Fibroblast of lung (primary cell): ENCODE measurements around the gene SLC34A3. TPM values are rescaled to one million over a fixed set of nuclear protein-coding genes. Genes with fewer than 3 reads are reported as not detected.

Experiments used
- DNase-seq, 2 donors: peaks; one replicate each; pipeline versions ENCODE4 v3.0.0 to v3.0.0-alpha.2; 2010; ENCODE audit warnings: low read depth in 2 of 2
- H2AFZ ChIP-seq: 2 replicates; pipeline ENCODE4 v1.5.1; 2012; ENCODE audit warnings: low read length, control low read depth, inconsistent platforms
- H3K27ac ChIP-seq: 2 replicates; pipeline ENCODE4 v1.5.1; 2011; ENCODE audit warnings: low read length, control low read depth; ENCODE audit not compliant: insufficient read depth
- H3K27me3 ChIP-seq: 2 replicates; pipeline ENCODE4 v1.5.1; 2011; ENCODE audit warnings: mild to moderate bottlenecking, low read length; ENCODE audit not compliant: control insufficient read depth, insufficient read depth
- H3K36me3 ChIP-seq: 2 replicates; pipeline ENCODE4 v1.5.1; 2011; ENCODE audit warnings: low read length; ENCODE audit not compliant: control insufficient read depth, insufficient read depth
- H3K4me1 ChIP-seq: 2 replicates; pipeline ENCODE4 v1.5.1; 2011; ENCODE audit warnings: low read length; ENCODE audit not compliant: control insufficient read depth, insufficient read depth; ENCODE audit errors: extremely low read depth
- H3K4me2 ChIP-seq: 2 replicates; pipeline ENCODE4 v1.5.1; 2011; ENCODE audit warnings: low read length, control low read depth; ENCODE audit not compliant: insufficient read depth; ENCODE audit errors: extremely low read depth
- H3K4me3 ChIP-seq, 4 experiments: fragments of 200-600 bp in 1 of 4; sonication (generic) in 1 of 4; replicated peaks in 1 of 4; 2 replicates each; pipeline ENCODE4 v1.5.1; 2011 to 2016; ENCODE audit warnings: low read length in 4 of 4, low read depth in 3 of 4, mild to moderate bottlenecking in 3 of 4, control low read depth in 2 of 4, inconsistent platforms in 1 of 4, mixed read lengths in 1 of 4; ENCODE audit not compliant: insufficient read depth in 1 of 4; ENCODE audit errors: control extremely low read depth in 1 of 4
- H3K79me2 ChIP-seq: 2 replicates; pipeline ENCODE4 v1.5.1; 2012; ENCODE audit warnings: mild to moderate bottlenecking, low read length, inconsistent platforms; ENCODE audit not compliant: control insufficient read depth, insufficient read depth
- H3K9ac ChIP-seq: 2 replicates; pipeline ENCODE4 v1.5.1; 2011; ENCODE audit warnings: mild to moderate bottlenecking, low read length, control low read depth; ENCODE audit not compliant: insufficient read depth
- H3K9me3 ChIP-seq: 2 replicates; pipeline ENCODE4 v1.5.1; 2012; ENCODE audit warnings: low read depth, low read length; ENCODE audit not compliant: control insufficient read depth, insufficient read depth
- H4K20me1 ChIP-seq: 2 replicates; pipeline ENCODE4 v1.5.1; 2011; ENCODE audit warnings: low read length; ENCODE audit not compliant: control insufficient read depth, insufficient read depth; ENCODE audit errors: extremely low read depth
- EZH2 ChIP-seq: IDR thresholded peaks from 2 replicates; pipeline ENCODE4 v1.5.1; 2012; ENCODE audit warnings: low read length, control low read depth, mild to moderate bottlenecking; ENCODE audit errors: missing control alignments
- polyA plus RNA-seq, 2 donors: library from polyadenylated mRNA; depleted of rRNA in 1 of 2; stranded (reverse) in 1 of 2; unstranded in 1 of 2; fragments of >200 nt; gene quantifications; 2 replicates each; pipeline ENCODE4 v1.2.1, GENCODE V29; 2011 to 2012; ENCODE audit warnings: missing spikeins in 1 of 2
- total RNA-seq: library from RNA; depleted of rRNA; stranded (reverse); fragments of >200 nt; gene quantifications from 2 replicates; pipeline ENCODE4 v1.2.1, GENCODE V29; 2014
- TF ChIP-seq, protein P1 (sequence below), 2 donors: IDR thresholded peaks in 1 of 2; conservative IDR thresholded peaks in 1 of 2; 1 replicate in 1 of 2; 2 replicates in 1 of 2; pipeline ENCODE4 v1.5.1; 2011 to 2012; ENCODE audit warnings: low read length in 2 of 2, control low read depth in 1 of 2, inconsistent platforms in 1 of 2, low read depth in 1 of 2, mild to moderate bottlenecking in 1 of 2

Gene SLC34A3
- total and polyA plus RNA-seq, 2 donors (not counting 1 experiment from before 2014, with no cell fraction given), result not detected

GRCh38 chr9:137264067-137264466 lies 33.4 kb downstream of the SLC34A3 start:
- H3K27ac ChIP-seq, result no peak overlapping the region
- no peak overlapping the region for H2AFZ ChIP-seq
- TF ChIP-seq EZH2, result no peak
- TF ChIP-seq, protein P1, sequence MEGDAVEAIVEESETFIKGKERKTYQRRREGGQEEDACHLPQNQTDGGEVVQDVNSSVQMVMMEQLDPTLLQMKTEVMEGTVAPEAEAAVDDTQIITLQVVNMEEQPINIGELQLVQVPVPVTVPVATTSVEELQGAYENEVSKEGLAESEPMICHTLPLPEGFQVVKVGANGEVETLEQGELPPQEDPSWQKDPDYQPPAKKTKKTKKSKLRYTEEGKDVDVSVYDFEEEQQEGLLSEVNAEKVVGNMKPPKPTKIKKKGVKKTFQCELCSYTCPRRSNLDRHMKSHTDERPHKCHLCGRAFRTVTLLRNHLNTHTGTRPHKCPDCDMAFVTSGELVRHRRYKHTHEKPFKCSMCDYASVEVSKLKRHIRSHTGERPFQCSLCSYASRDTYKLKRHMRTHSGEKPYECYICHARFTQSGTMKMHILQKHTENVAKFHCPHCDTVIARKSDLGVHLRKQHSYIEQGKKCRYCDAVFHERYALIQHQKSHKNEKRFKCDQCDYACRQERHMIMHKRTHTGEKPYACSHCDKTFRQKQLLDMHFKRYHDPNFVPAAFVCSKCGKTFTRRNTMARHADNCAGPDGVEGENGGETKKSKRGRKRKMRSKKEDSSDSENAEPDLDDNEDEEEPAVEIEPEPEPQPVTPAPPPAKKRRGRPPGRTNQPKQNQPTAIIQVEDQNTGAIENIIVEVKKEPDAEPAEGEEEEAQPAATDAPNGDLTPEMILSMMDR (conservative IDR thresholded peaks at IDR 0.05 in 1 of 2, IDR thresholded peaks at IDR 0.05 in 1 of 2; ENCODE audit: low read depth in 1 of 2, low read length in 2 of 2), result no peak
- H3K9ac ChIP-seq, result no peak overlapping the region
- no peak overlapping the region for H3K4me2 ChIP-seq
- no peaks in the 10 kb centered on the region for H3K27me3 ChIP-seq
- no peaks in the 10 kb centered on the region for H3K9me3 ChIP-seq
- no peaks in the 10 kb centered on the region for H4K20me1 ChIP-seq
- no peak overlapping the region for H3K4me3 ChIP-seq
- peaks cover 2% of the 10 kb centered on the region for H3K79me2 ChIP-seq
- H3K36me3 ChIP-seq, result peaks cover 29% of the 10 kb centered on the region
- DNase-seq, result no peak
- H3K4me1 ChIP-seq, result peaks cover 6% of the 10 kb centered on the region

DNA sequence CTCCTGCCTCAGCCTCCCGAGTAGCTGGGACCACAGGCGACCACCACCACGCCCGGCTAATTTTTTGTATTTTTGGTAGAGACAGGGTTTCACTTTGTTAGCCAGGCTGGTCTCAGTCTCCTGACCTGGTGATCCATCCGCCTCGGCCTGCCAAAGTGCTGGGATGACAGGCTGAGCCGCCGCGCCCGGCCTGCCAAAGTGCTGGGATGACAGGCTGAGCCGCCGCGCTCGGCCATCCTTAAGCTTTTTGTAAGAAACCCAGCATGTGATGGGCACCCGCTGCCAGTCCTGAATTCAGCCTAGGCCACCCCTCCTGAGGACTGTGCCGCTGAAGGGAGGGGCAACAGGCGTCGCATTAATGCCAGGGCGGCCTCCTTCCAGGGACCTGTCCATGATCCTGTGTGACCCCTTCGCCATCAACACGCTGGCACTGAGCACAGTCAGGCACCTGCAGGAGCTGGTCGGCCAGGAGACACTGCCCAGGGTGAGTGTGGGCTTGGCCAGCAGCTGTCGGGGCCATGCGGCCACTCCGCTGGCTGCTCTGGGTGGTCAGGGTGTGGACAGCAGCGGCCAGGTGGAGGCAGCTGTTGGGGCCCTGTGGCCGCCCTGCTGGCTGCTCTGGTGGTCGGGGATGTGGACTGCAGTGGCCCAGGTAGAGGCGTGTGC lies 34.9 kb downstream of the SLC34A3 start:
- no peak overlapping the region for H2AFZ ChIP-seq
- H3K27ac ChIP-seq, result no peak overlapping the region
- TF ChIP-seq, protein P1 (conservative IDR thresholded peaks at IDR 0.05 in 1 of 2, IDR thresholded peaks at IDR 0.05 in 1 of 2; ENCODE audit: low read depth in 1 of 2, low read length in 2 of 2), result no peak
- no peak for TF ChIP-seq EZH2
- peaks cover 11% of the 10 kb centered on the region for H3K4me1 ChIP-seq
- no peak overlapping the region for H3K4me3 ChIP-seq
- no peak for DNase-seq
- peaks cover 30% of the 10 kb centered on the region for H3K36me3 ChIP-seq
- H3K9ac ChIP-seq, result no peak overlapping the region
- no peaks in the 10 kb centered on the region for H3K79me2 ChIP-seq
- no peaks in the 10 kb centered on the region for H3K27me3 ChIP-seq
- no peak overlapping the region for H3K4me2 ChIP-seq
- no peaks in the 10 kb centered on the region for H4K20me1 ChIP-seq
- no peaks in the 10 kb centered on the region for H3K9me3 ChIP-seq

GRCh38 chr9:137266162-137266527 lies 35.4 kb downstream of the SLC34A3 start:
- H3K4me2 ChIP-seq, result no peak overlapping the region
- DNase-seq, result no peak
- H3K36me3 ChIP-seq, result peaks cover 33% of the 10 kb centered on the region
- H3K9me3 ChIP-seq, result no peaks in the 10 kb centered on the region
- H4K20me1 ChIP-seq, result no peaks in the 10 kb centered on the region
- peaks cover 11% of the 10 kb centered on the region for H3K4me1 ChIP-seq
- no peaks in the 10 kb centered on the region for H3K79me2 ChIP-seq
- H3K27me3 ChIP-seq, result no peaks in the 10 kb centered on the region
- no peak overlapping the region for H3K27ac ChIP-seq
- H3K9ac ChIP-seq, result no peak overlapping the region
- no peak for TF ChIP-seq EZH2
- TF ChIP-seq, protein P1 (conservative IDR thresholded peaks at IDR 0.05 in 1 of 2, IDR thresholded peaks at IDR 0.05 in 1 of 2; ENCODE audit: low read depth in 1 of 2, low read length in 2 of 2), result no peak
- H3K4me3 ChIP-seq, result no peak overlapping the region
- H2AFZ ChIP-seq, result no peak overlapping the region
